ENCODE results near the gene PTGFR. TPM values are rescaled to one million over a fixed set of nuclear protein-coding genes. Genes with fewer than 3 reads are reported as not detected.

The PTGFR gene
- total and polyA plus RNA-seq, 2 of the 4 experiments (the other 2 are of a cell fraction), result 1.7 to 5.4 TPM

DNA sequence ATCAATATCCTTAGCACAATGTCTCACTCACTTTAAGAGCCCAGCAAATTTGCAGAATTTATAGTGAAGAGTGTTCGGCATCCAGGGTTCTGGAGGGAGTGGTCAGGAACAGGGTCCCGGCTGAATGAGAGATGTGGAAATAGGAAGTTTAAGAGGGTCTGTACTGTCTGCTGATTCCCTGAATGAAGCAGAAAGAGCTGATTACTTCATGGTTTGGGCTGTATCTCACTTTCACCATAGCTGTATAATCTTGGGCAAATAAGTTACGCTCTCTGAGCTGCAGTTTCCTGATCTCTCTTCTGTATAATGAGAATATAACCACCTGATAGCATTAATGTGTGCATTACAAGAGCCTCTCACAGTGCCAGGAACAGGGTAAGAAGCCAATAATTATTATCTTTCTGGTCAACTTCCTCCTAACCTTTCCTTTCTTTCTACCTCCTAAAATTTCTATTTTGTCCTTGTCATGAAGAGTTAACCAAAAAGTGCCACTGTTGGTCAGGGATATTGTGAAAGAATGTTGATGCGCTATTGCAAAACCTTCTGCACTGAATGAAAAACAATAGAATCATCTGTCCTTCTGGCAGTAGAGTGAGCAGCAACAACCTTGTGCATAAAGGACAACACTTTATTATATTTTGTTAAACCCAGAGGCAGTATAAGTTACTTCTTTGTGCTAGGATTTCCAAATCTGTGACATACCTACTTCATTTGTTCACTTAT, 14.7 kb upstream of the PTGFR start:
- H4K20me1 ChIP-seq (ENCODE audit: insufficient read depth, low read length), result no peaks in the 10 kb centered on the region
- H3K18ac ChIP-seq (ENCODE audit: low read depth, low read length), result no peak overlapping the region
- H4K5ac ChIP-seq (ENCODE audit: low read depth, low read length), result no peak overlapping the region
- ATAC-seq (ENCODE audit: low read depth) (no peak), DNase-seq (no peak)
- H3K27ac ChIP-seq (ENCODE audit: insufficient read depth, low read length), result no peak overlapping the region
- no peak overlapping the region for H2BK15ac ChIP-seq (ENCODE audit: low read depth, low read length)
- CTCF ChIA-PET, result no interaction called here
- no peak overlapping the region for H3K14ac ChIP-seq (replicated peaks; ENCODE audit: low read depth, low read length)
- no peak overlapping the region for H2BK20ac ChIP-seq (ENCODE audit: low read depth, low read length)
- no peak overlapping the region for H2AFZ ChIP-seq (replicated peaks; ENCODE audit: low read length, poor library complexity)
- no peak overlapping the region for H2AK9ac ChIP-seq (replicated peaks; ENCODE audit: low read depth, low read length, poor library complexity)
- H3K4ac ChIP-seq (ENCODE audit: low read depth, low read length), result no peak overlapping the region
- in situ Hi-C loops (cut with MboI; ENCODE audit: low sequenced_read_pairs) (no loop called here), dilution Hi-C loops (cut with HindIII; ENCODE audit: low sequenced_read_pairs, unreplicated experiment) (no loop called here), intact Hi-C loops (cut with micrococcal nuclease) (no loop called here)
- POLR2A ChIA-PET (ENCODE audit: unreplicated experiment), result no interaction called here
- H2BK5ac ChIP-seq (ENCODE audit: low read depth, low read length, poor library complexity, severe bottlenecking), result no peak overlapping the region
- no peak overlapping the region for H3K56ac ChIP-seq (ENCODE audit: extremely low read depth, insufficient read depth, low read length)
- H3K4me1 ChIP-seq (ENCODE audit: control insufficient read depth, insufficient read depth, low read length), result peaks cover 4% of the 10 kb centered on the region; the same call in 1 of the 2 replicates
- WGBS, 2 experiments (ENCODE audit: extremely low coverage in 2 of 2, insufficient read length in 1 of 2), result no CpG with 5 or more reads among the region's 4 CpGs
- no peaks in the 10 kb centered on the region for H3K36me3 ChIP-seq (ENCODE audit: control insufficient read depth, insufficient read depth, low read length)
- H3K9ac ChIP-seq (ENCODE audit: low read depth, low read length), result no peak overlapping the region
- H3K79me1 ChIP-seq (ENCODE audit: low read depth in 1 of 2, low read length in 2 of 2), result no peaks in the 10 kb centered on the region
- H4K91ac ChIP-seq (ENCODE audit: insufficient read depth, low read depth, low read length), result no peak overlapping the region
- H3K9me1 ChIP-seq (ENCODE audit: insufficient read depth, low read length), result no peaks in the 10 kb centered on the region
- no peak overlapping the region for H4K8ac ChIP-seq (ENCODE audit: low read depth in 2 of 2, low read length in 2 of 2)
- TF ChIP-seq CHD1 (IDR thresholded peaks at IDR 0.05; ENCODE audit: low read depth, low read length), result no peak
- TF ChIP-seq CEBPB (IDR thresholded peaks at IDR 0.05; ENCODE audit: low read depth, low read length), result peak; percentile 47; the same call in 1 of the 2 replicates
- no peak for TF ChIP-seq POLR2A (IDR thresholded peaks at IDR 0.05; ENCODE audit: low read depth, low read length)
- no peak for TF ChIP-seq RCOR1 (IDR thresholded peaks at IDR 0.05; ENCODE audit: insufficient replicate concordance, low read length)
- BruUV-seq (replicated peaks), result no TSS peak
- H3K23ac ChIP-seq (ENCODE audit: low read depth, low read length), result no peak overlapping the region
- H3K4me2 ChIP-seq (ENCODE audit: low read depth, low read length), result no peak overlapping the region
- no peak overlapping the region for H2AK5ac ChIP-seq (ENCODE audit: low read depth, low read length)
- H2BK120ac ChIP-seq (ENCODE audit: low read depth, low read length), result no peak overlapping the region
- H3K4me3 ChIP-seq (ENCODE audit: insufficient read depth, low read depth, low read length), result no peak overlapping the region
- H3K9me3 ChIP-seq (ENCODE audit: control insufficient read depth, insufficient read depth, low read length), result no peaks in the 10 kb centered on the region
- H3K27me3 ChIP-seq (ENCODE audit: control insufficient read depth, insufficient read depth, low read length), result no peaks in the 10 kb centered on the region

Measured in IMR-90 (cell line).